Hepatocyte (in vitro differentiated cells): ENCODE results near the gene CLCN4. TPM values are rescaled to one million over a fixed set of nuclear protein-coding genes. Genes with fewer than 3 reads are reported as not detected.

ENCODE experiments used
- DNase-seq: peaks from one replicate; pipeline ENCODE4 v3.0.0-alpha.2; 2016; ENCODE audit warnings: low spot score
- H2AFZ ChIP-seq: fragments of 200-600 bp; sonication (generic); 2 replicates; pipeline ENCODE4 v1.6.0; 2016; ENCODE audit warnings: antibody characterized with exemption, mild to moderate bottlenecking
- H3K27ac ChIP-seq: fragments of 200-600 bp; sonication (generic); 2 replicates; pipeline ENCODE4 v1.5.1; 2016; ENCODE audit warnings: mild to moderate bottlenecking
- H3K27me3 ChIP-seq: fragments of 200-600 bp; sonication (generic); 2 replicates; pipeline ENCODE4 v1.6.1; 2016
- H3K36me3 ChIP-seq: fragments of 200-600 bp; sonication (generic); replicated peaks from 2 replicates; pipeline ENCODE4 v1.5.1; 2016; ENCODE audit warnings: low read depth; ENCODE audit not compliant: insufficient read depth
- H3K4me1 ChIP-seq: fragments of 200-600 bp; sonication (generic); 2 replicates; pipeline ENCODE4 v1.5.1; 2016; ENCODE audit warnings: mild to moderate bottlenecking, moderate library complexity; ENCODE audit not compliant: insufficient read depth
- H3K4me2 ChIP-seq: fragments of 200-600 bp; sonication (generic); 2 replicates; pipeline ENCODE4 v1.6.0; 2016
- H3K4me3 ChIP-seq: fragments of 200-600 bp; sonication (generic); 2 replicates; pipeline ENCODE4 v1.5.1; 2016; ENCODE audit warnings: mild to moderate bottlenecking
- H3K79me2 ChIP-seq: fragments of 200-600 bp; sonication (generic); 2 replicates; pipeline ENCODE4 v1.6.0; 2017; ENCODE audit warnings: mild to moderate bottlenecking
- H3K9me2 ChIP-seq: fragments of 200-600 bp; sonication (generic); replicated peaks from 2 replicates; pipeline ENCODE4 v1.6.0; 2017; ENCODE audit warnings: mild to moderate bottlenecking; ENCODE audit not compliant: insufficient read depth
- H3K9me3 ChIP-seq: fragments of 200-600 bp; sonication (generic); 2 replicates; pipeline ENCODE4 v1.5.1; 2016; ENCODE audit warnings: low read depth, mild to moderate bottlenecking
- H4K20me1 ChIP-seq: fragments of 200-600 bp; sonication (generic); 2 replicates; pipeline ENCODE4 v1.6.0; 2016; ENCODE audit warnings: mild to moderate bottlenecking; ENCODE audit not compliant: insufficient read depth, poor library complexity, severe bottlenecking
- CTCF ChIP-seq: fragments of 200-600 bp; sonication (generic); IDR thresholded peaks from 2 replicates; pipeline ENCODE4 v1.5.1; 2016; ENCODE audit warnings: antibody characterized with exemption, mild to moderate bottlenecking; ENCODE audit not compliant: poor library complexity
- EZH2 ChIP-seq: fragments of 200-600 bp; sonication (generic); IDR thresholded peaks from 2 replicates; pipeline ENCODE4 v1.6.1; 2016; ENCODE audit warnings: antibody characterized with exemption, mild to moderate bottlenecking, borderline replicate concordance
- EZH2phosphoT487 ChIP-seq: fragments of 200-600 bp; sonication (generic); IDR thresholded peaks from one replicate; pipeline ENCODE4 v1.6.1; 2018; ENCODE audit warnings: antibody characterized with exemption, mild to moderate bottlenecking, low read depth, moderate library complexity; ENCODE audit not compliant: unreplicated experiment, severe bottlenecking
- WGBS: methylation state at CpG from one replicate; pipeline ENCODE4 v1.1.6; 2016; ENCODE audit warnings: low lambda C conversion rate; ENCODE audit errors: missing lambda C conversion rate; 5-methylcytosine and 5-hydroxymethylcytosine counted together
- polyA plus RNA-seq: library from polyadenylated mRNA; unstranded; fragments of >200 nt; fragmentation: Nextera tagmentation; extraction: Ambion mirVana; gene quantifications from 2 replicates; pipeline ENCODE4 v1.2.1, GENCODE V29; 2016
- total RNA-seq: library from RNA; depleted of rRNA; stranded (reverse); fragments of >200 nt; gene quantifications from 2 replicates; pipeline ENCODE4 v1.2.3, GENCODE V29; 2014

The CLCN4 gene
- total and polyA plus RNA-seq, 2 experiments from 2014 or later: 2.2 to 3.8 TPM

DNA sequence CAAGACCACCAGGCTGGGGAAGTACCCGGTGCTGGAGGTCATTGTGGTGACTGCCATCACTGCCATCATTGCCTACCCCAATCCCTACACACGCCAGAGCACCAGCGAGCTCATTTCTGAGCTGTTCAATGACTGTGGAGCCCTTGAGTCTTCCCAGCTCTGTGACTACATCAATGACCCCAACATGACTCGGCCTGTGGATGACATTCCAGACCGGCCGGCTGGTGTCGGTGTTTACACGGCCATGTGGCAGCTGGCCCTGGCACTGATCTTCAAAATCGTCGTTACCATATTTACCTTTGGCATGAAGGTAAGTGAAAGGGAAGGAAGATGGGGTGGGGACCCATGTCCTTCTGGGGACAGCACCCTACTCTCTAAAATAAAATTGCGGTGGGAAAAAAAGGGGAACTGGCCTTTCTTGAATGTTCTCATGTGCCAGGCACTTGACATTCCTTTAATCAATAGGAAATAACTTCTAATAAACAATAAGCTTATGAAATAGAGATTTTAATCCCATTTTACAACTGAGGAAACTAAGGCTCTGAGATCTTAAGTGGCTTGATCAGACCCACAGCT is 51.6 kb downstream of the CLCN4 start:
- WGBS: 79% methylated on average over 11 of the region's 11 CpGs
- Histone ChIP-seq H3K79me2 (no peaks in the 10 kb centered on the region), H4K20me1 (no peaks in the 10 kb centered on the region), H3K9me3 (no peaks in the 10 kb centered on the region), H2AFZ (no peak overlapping the region), H3K4me1 (no peaks in the 10 kb centered on the region), H3K4me2 (no peak overlapping the region), H3K36me3 (no peaks in the 10 kb centered on the region), H3K9me2 (no peaks in the 10 kb centered on the region), H3K27ac (no peak overlapping the region), H3K27me3 (no peaks in the 10 kb centered on the region), H3K4me3 (no peak overlapping the region)
- no peak for TF ChIP-seq EZH2phosphoT487
- no peak for TF ChIP-seq EZH2
- TF ChIP-seq CTCF: no peak
- no peak for DNase-seq

- TF ChIP-seq CTCF (no peak), EZH2 (no peak), EZH2phosphoT487 (no peak)
- Histone ChIP-seq H3K79me2 (no peaks in the 10 kb centered on the region), H4K20me1 (no peaks in the 10 kb centered on the region), H3K4me2 (no peak overlapping the region), H3K27me3 (no peaks in the 10 kb centered on the region), H3K36me3 (no peaks in the 10 kb centered on the region), H3K4me3 (no peak overlapping the region), H3K27ac (no peak overlapping the region), H3K9me2 (no peaks in the 10 kb centered on the region), H3K9me3 (no peaks in the 10 kb centered on the region), H3K4me1 (no peaks in the 10 kb centered on the region), H2AFZ (no peak overlapping the region)
- 96% methylated on average over 4 of the region's 4 CpGs for WGBS
- no peak for DNase-seq
Measured at GRCh38 chrX:10208953-10209352, 52.2 kb downstream of the CLCN4 start.

GRCh38 chrX:10212395-10212794 is 55.6 kb downstream of the CLCN4 start:
- no peak overlapping the region for H3K27ac ChIP-seq
- no peak overlapping the region for H3K4me2 ChIP-seq
- WGBS: 92% methylated on average over 15 of the region's 15 CpGs
- no peak for DNase-seq
- H3K9me3 ChIP-seq: no peaks in the 10 kb centered on the region
- H2AFZ ChIP-seq: no peak overlapping the region
- H3K4me3 ChIP-seq: no peak overlapping the region
- no peaks in the 10 kb centered on the region for H3K79me2 ChIP-seq
- H3K27me3 ChIP-seq: no peaks in the 10 kb centered on the region
- H3K4me1 ChIP-seq: no peaks in the 10 kb centered on the region
- no peaks in the 10 kb centered on the region for H4K20me1 ChIP-seq
- TF ChIP-seq EZH2phosphoT487 (no peak), EZH2 (no peak), CTCF (no peak)
- H3K9me2 ChIP-seq: no peaks in the 10 kb centered on the region
- no peaks in the 10 kb centered on the region for H3K36me3 ChIP-seq

DNA sequence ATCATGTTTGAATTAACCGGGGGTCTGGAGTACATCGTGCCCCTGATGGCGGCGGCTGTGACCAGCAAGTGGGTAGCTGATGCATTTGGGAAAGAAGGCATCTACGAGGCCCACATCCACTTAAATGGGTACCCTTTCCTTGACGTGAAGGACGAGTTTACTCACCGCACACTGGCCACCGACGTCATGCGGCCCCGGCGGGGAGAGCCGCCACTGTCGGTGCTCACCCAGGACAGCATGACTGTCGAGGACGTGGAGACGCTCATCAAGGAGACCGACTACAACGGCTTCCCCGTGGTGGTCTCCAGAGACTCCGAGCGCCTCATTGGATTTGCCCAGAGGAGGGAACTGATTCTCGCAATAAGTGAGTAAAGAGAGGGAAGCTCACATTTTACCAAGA is 56.9 kb downstream of the CLCN4 start:
- Histone ChIP-seq H3K4me2 (no peak overlapping the region), H3K9me3 (no peaks in the 10 kb centered on the region), H3K9me2 (no peaks in the 10 kb centered on the region), H3K4me1 (no peaks in the 10 kb centered on the region), H2AFZ (no peak overlapping the region), H3K27ac (no peak overlapping the region), H3K4me3 (no peak overlapping the region), H3K36me3 (no peaks in the 10 kb centered on the region), H4K20me1 (no peaks in the 10 kb centered on the region), H3K79me2 (no peaks in the 10 kb centered on the region), H3K27me3 (no peaks in the 10 kb centered on the region)
- WGBS: 93% methylated on average over 24 of the region's 24 CpGs
- no peak for TF ChIP-seq CTCF
- TF ChIP-seq EZH2phosphoT487: no peak
- TF ChIP-seq EZH2: no peak
- no peak for DNase-seq
